Measurements from ENCODE around the gene EFCAB8.
"Not testable (repeated sequence)": the region's sequence is repeated elsewhere in the genome, so short reads cannot be mapped to it uniquely, and the experiment has no call there.

Gene EFCAB8

GRCh38 chr20:32855387-32855786 lies 3.3 kb upstream of the EFCAB8 start:
- Histone ChIP-seq H3K79me1 (ENCODE audit: low read length) (no peaks in the 10 kb centered on the region), H4K8ac (ENCODE audit: low read depth, low read length) (no peak overlapping the region)

GRCh38 chr20:32858189-32858588 lies 534 bp upstream of the EFCAB8 start:
- H3K27me3 ChIP-seq (ENCODE audit: insufficient read depth, low read length, poor library complexity) = no peaks in the 10 kb centered on the region
- no peak overlapping the region for H3K56ac ChIP-seq (ENCODE audit: low read length)
- H3K36me3 ChIP-seq (ENCODE audit: control insufficient read depth, insufficient read depth, low read length) = no peaks in the 10 kb centered on the region
- no peak overlapping the region for H4K8ac ChIP-seq (ENCODE audit: low read depth, low read length)
- H3K27ac ChIP-seq (ENCODE audit: low read depth, low read length) = no peak overlapping the region
- H2AK5ac ChIP-seq (ENCODE audit: low read length) = no peak overlapping the region
- no peak overlapping the region for H3K4ac ChIP-seq (ENCODE audit: low read depth, low read length)
- no peak overlapping the region for H3K4me3 ChIP-seq (ENCODE audit: low read length)
- H2BK15ac ChIP-seq (replicated peaks; ENCODE audit: low read depth) = no peak overlapping the region
- H3K9ac ChIP-seq (ENCODE audit: low read length) = no peak overlapping the region
- no peak overlapping the region for H2BK5ac ChIP-seq (ENCODE audit: low read length)
- no peaks in the 10 kb centered on the region for H3K79me2 ChIP-seq (ENCODE audit: control insufficient read depth, insufficient read depth, low read length)
- H3K23ac ChIP-seq (ENCODE audit: low read length) = no peak overlapping the region
- WGBS (ENCODE audit: extremely low coverage, insufficient coverage, low lambda C conversion rate) = no CpG with 5 or more reads among the region's 2 CpGs
- peak; percentile 26 for DNase-seq
- H3K4me2 ChIP-seq (ENCODE audit: low read length) = no peak overlapping the region
- no peaks in the 10 kb centered on the region for H3K4me1 ChIP-seq (ENCODE audit: control insufficient read depth, low read depth, low read length)
- no peak overlapping the region for H4K5ac ChIP-seq (ENCODE audit: low read length)
- no peak overlapping the region for H3K18ac ChIP-seq (ENCODE audit: low read length)
- no peak overlapping the region for H2BK120ac ChIP-seq (ENCODE audit: low read depth, low read length)
- H3K79me1 ChIP-seq (ENCODE audit: low read length) = no peaks in the 10 kb centered on the region

More at GRCh38 chr20:32855387-32855786, 3.3 kb upstream of the EFCAB8 start:
- no peaks in the 10 kb centered on the region for H3K79me2 ChIP-seq (ENCODE audit: control insufficient read depth, insufficient read depth, low read length)
- no peak overlapping the region for H2BK15ac ChIP-seq (replicated peaks; ENCODE audit: low read depth)
- no peak overlapping the region for H4K5ac ChIP-seq (ENCODE audit: low read length)
- H2BK120ac ChIP-seq (ENCODE audit: low read depth, low read length) = no peak overlapping the region
- no peak for DNase-seq
- H3K4me2 ChIP-seq (ENCODE audit: low read length) = no peak overlapping the region
- no peak overlapping the region for H3K18ac ChIP-seq (ENCODE audit: low read length)
- H3K4ac ChIP-seq (ENCODE audit: low read depth, low read length) = no peak overlapping the region
- no peak overlapping the region for H2BK5ac ChIP-seq (ENCODE audit: low read length)
- H3K56ac ChIP-seq (ENCODE audit: low read length) = no peak overlapping the region
- no peak overlapping the region for H3K9ac ChIP-seq (ENCODE audit: low read length)
- H3K36me3 ChIP-seq (ENCODE audit: control insufficient read depth, insufficient read depth, low read length) = no peaks in the 10 kb centered on the region
- no peaks in the 10 kb centered on the region for H3K4me1 ChIP-seq (ENCODE audit: control insufficient read depth, low read depth, low read length)
- no CpG with 5 or more reads among the region's 7 CpGs for WGBS (ENCODE audit: extremely low coverage, insufficient coverage, low lambda C conversion rate)
- no peak overlapping the region for H3K23ac ChIP-seq (ENCODE audit: low read length)
- no peak overlapping the region for H3K4me3 ChIP-seq (ENCODE audit: low read length)
- H2AK5ac ChIP-seq (ENCODE audit: low read length) = no peak overlapping the region
- H3K27ac ChIP-seq (ENCODE audit: low read depth, low read length) = no peak overlapping the region
- H3K27me3 ChIP-seq (ENCODE audit: insufficient read depth, low read length, poor library complexity) = no peaks in the 10 kb centered on the region

GRCh38 chr20:32861446-32861845 lies 2.7 kb downstream of the EFCAB8 start:
- H2BK15ac ChIP-seq (replicated peaks; ENCODE audit: low read depth) = no peak overlapping the region
- H3K79me1 ChIP-seq (ENCODE audit: low read length) = no peaks in the 10 kb centered on the region
- no peak overlapping the region for H2BK5ac ChIP-seq (ENCODE audit: low read length)
- WGBS (ENCODE audit: extremely low coverage, insufficient coverage, low lambda C conversion rate) = no CpG with 5 or more reads among the region's 7 CpGs
- H2AK5ac ChIP-seq (ENCODE audit: low read length) = no peak overlapping the region
- H3K36me3 ChIP-seq (ENCODE audit: control insufficient read depth, insufficient read depth, low read length) = no peaks in the 10 kb centered on the region
- DNase-seq = no peak
- no peaks in the 10 kb centered on the region for H3K4me1 ChIP-seq (ENCODE audit: control insufficient read depth, low read depth, low read length)
- no peak overlapping the region for H3K23ac ChIP-seq (ENCODE audit: low read length)
- H3K18ac ChIP-seq (ENCODE audit: low read length) = no peak overlapping the region
- H3K27ac ChIP-seq (ENCODE audit: low read depth, low read length) = no peak overlapping the region
- H3K56ac ChIP-seq (ENCODE audit: low read length) = no peak overlapping the region
- no peaks in the 10 kb centered on the region for H3K27me3 ChIP-seq (ENCODE audit: insufficient read depth, low read length, poor library complexity)
- H2BK120ac ChIP-seq (ENCODE audit: low read depth, low read length) = no peak overlapping the region
- no peak overlapping the region for H3K4me3 ChIP-seq (ENCODE audit: low read length)
- H3K4me2 ChIP-seq (ENCODE audit: low read length) = no peak overlapping the region
- no peak overlapping the region for H3K9ac ChIP-seq (ENCODE audit: low read length)
- H3K79me2 ChIP-seq (ENCODE audit: control insufficient read depth, insufficient read depth, low read length) = no peaks in the 10 kb centered on the region
- H4K8ac ChIP-seq (ENCODE audit: low read depth, low read length) = no peak overlapping the region
- no peak overlapping the region for H3K4ac ChIP-seq (ENCODE audit: low read depth, low read length)
- H4K5ac ChIP-seq (ENCODE audit: low read length) = no peak overlapping the region

- Histone ChIP-seq H2BK15ac (replicated peaks; ENCODE audit: low read depth) (no peak overlapping the region), H3K4me3 (ENCODE audit: low read length) (no peak overlapping the region), H2BK5ac (ENCODE audit: low read length) (no peak overlapping the region), H3K79me1 (ENCODE audit: low read length) (no peaks in the 10 kb centered on the region), H3K4me2 (ENCODE audit: low read length) (no peak overlapping the region), H3K56ac (ENCODE audit: low read length) (no peak overlapping the region), H2AK5ac (ENCODE audit: low read length) (no peak overlapping the region), H4K8ac (ENCODE audit: low read depth, low read length) (no peak overlapping the region), H3K4me1 (ENCODE audit: control insufficient read depth, low read depth, low read length) (no peaks in the 10 kb centered on the region), H2BK120ac (ENCODE audit: low read depth, low read length) (no peak overlapping the region), H3K27me3 (ENCODE audit: insufficient read depth, low read length, poor library complexity) (no peaks in the 10 kb centered on the region), H3K36me3 (ENCODE audit: control insufficient read depth, insufficient read depth, low read length) (no peaks in the 10 kb centered on the region), H3K79me2 (ENCODE audit: control insufficient read depth, insufficient read depth, low read length) (no peaks in the 10 kb centered on the region), H3K18ac (ENCODE audit: low read length) (no peak overlapping the region), H4K5ac (ENCODE audit: low read length) (no peak overlapping the region), H3K23ac (ENCODE audit: low read length) (no peak overlapping the region), H3K9ac (ENCODE audit: low read length) (no peak overlapping the region), H3K4ac (ENCODE audit: low read depth, low read length) (no peak overlapping the region), H3K27ac (ENCODE audit: low read depth, low read length) (no peak overlapping the region)
- WGBS (ENCODE audit: extremely low coverage, insufficient coverage, low lambda C conversion rate) = no CpG with 5 or more reads among the region's 2 CpGs
- DNase-seq = no peak
Observed at GRCh38 chr20:32869562-32869961, 10.8 kb downstream of the EFCAB8 start.

- H3K79me1 ChIP-seq (ENCODE audit: low read length); H2AK5ac ChIP-seq (ENCODE audit: low read length); H3K79me2 ChIP-seq (ENCODE audit: control insufficient read depth, insufficient read depth, low read length); H3K4me2 ChIP-seq (ENCODE audit: low read length); H3K36me3 ChIP-seq (ENCODE audit: control insufficient read depth, insufficient read depth, low read length); H3K18ac ChIP-seq (ENCODE audit: low read length); H2BK120ac ChIP-seq (ENCODE audit: low read depth, low read length); H3K27me3 ChIP-seq (ENCODE audit: insufficient read depth, low read length, poor library complexity); H3K27ac ChIP-seq (ENCODE audit: low read depth, low read length); H2BK5ac ChIP-seq (ENCODE audit: low read length); H4K5ac ChIP-seq (ENCODE audit: low read length); DNase-seq; H3K4ac ChIP-seq (ENCODE audit: low read depth, low read length); H4K8ac ChIP-seq (ENCODE audit: low read depth, low read length); H3K23ac ChIP-seq (ENCODE audit: low read length); H2BK15ac ChIP-seq (replicated peaks; ENCODE audit: low read depth); H3K4me1 ChIP-seq (ENCODE audit: control insufficient read depth, low read depth, low read length); H3K56ac ChIP-seq (ENCODE audit: low read length); H3K9ac ChIP-seq (ENCODE audit: low read length); H3K4me3 ChIP-seq (ENCODE audit: low read length): not testable (repeated sequence)
- no CpG with 5 or more reads among the region's 3 CpGs for WGBS (ENCODE audit: extremely low coverage, insufficient coverage, low lambda C conversion rate)
Observed at GRCh38 chr20:32870526-32870925, 11.8 kb downstream of the EFCAB8 start.

GRCh38 chr20:32870985-32871384 lies 12.3 kb downstream of the EFCAB8 start:
- no peak overlapping the region for H2BK5ac ChIP-seq (ENCODE audit: low read length)
- H3K27me3 ChIP-seq (ENCODE audit: insufficient read depth, low read length, poor library complexity) = no peaks in the 10 kb centered on the region
- no peak overlapping the region for H3K27ac ChIP-seq (ENCODE audit: low read depth, low read length)
- H3K79me1 ChIP-seq (ENCODE audit: low read length) = no peaks in the 10 kb centered on the region
- H3K36me3 ChIP-seq (ENCODE audit: control insufficient read depth, insufficient read depth, low read length) = no peaks in the 10 kb centered on the region
- no peak overlapping the region for H4K8ac ChIP-seq (ENCODE audit: low read depth, low read length)
- no peak overlapping the region for H4K5ac ChIP-seq (ENCODE audit: low read length)
- no peaks in the 10 kb centered on the region for H3K79me2 ChIP-seq (ENCODE audit: control insufficient read depth, insufficient read depth, low read length)
- no peak overlapping the region for H3K23ac ChIP-seq (ENCODE audit: low read length)
- H3K18ac ChIP-seq (ENCODE audit: low read length) = no peak overlapping the region
- no peak overlapping the region for H2BK120ac ChIP-seq (ENCODE audit: low read depth, low read length)
- no peaks in the 10 kb centered on the region for H3K4me1 ChIP-seq (ENCODE audit: control insufficient read depth, low read depth, low read length)
- no peak overlapping the region for H3K56ac ChIP-seq (ENCODE audit: low read length)
- WGBS (ENCODE audit: extremely low coverage, insufficient coverage, low lambda C conversion rate) = no CpG with 5 or more reads among the region's 5 CpGs
- no peak overlapping the region for H3K4ac ChIP-seq (ENCODE audit: low read depth, low read length)
- H2BK15ac ChIP-seq (replicated peaks; ENCODE audit: low read depth) = no peak overlapping the region
- no peak for DNase-seq
- no peak overlapping the region for H3K4me3 ChIP-seq (ENCODE audit: low read length)
- H2AK5ac ChIP-seq (ENCODE audit: low read length) = no peak overlapping the region
- no peak overlapping the region for H3K4me2 ChIP-seq (ENCODE audit: low read length)
- H3K9ac ChIP-seq (ENCODE audit: low read length) = no peak overlapping the region
